K562 (cell line): ENCODE data around the gene KCND3. TPM values are rescaled to one million over a fixed set of nuclear protein-coding genes. Genes with fewer than 3 reads are reported as not detected.

Experiments
- ATAC-seq: fragments of 200-7000 bp; cut with Tn5 transposase; 3 replicates; pipeline ENCODE4 v1.9.1; 2020; ENCODE audit warnings: moderate library complexity
- BruUV-seq: library from RNA; stranded (reverse); fragments of 400-500 nt; replicated peaks from 2 replicates; lab custom pipeline; 2021; lab: Mats Ljungman, UMichigan
- CTCF ChIA-PET: fragments of 300-600 bp; formaldehyde crosslinking; extraction: SDS; loops from one replicate; lab custom pipeline; 2021; ENCODE audit warnings: low intra/inter-chr PET ratio; lab: Yijun Ruan, JAX
- POLR2A ChIA-PET: fragments of 300-600, 350-650 bp; sonication (Branson Sonifier 250); formaldehyde crosslinking; extraction: SDS; loops from one replicate; lab custom pipeline; 2021; ENCODE audit warnings: antibody characterized with exemption, inconsistent platforms; lab: Yijun Ruan, JAX
- DNase-seq, 4 experiments: peaks; one replicate each; pipeline versions ENCODE4 v3.0.0 to v3.0.0-alpha.2; 2011 to 2018; ENCODE audit warnings: low spot score in 3 of 4, mixed read lengths in 3 of 4; ENCODE audit errors: extremely low read depth in 1 of 4
- FAIRE-seq: peaks from 2 replicates; lab custom pipeline; 2011; peaks lifted over from hg19 to GRCh38; lab: Jason Lieb, UNC
- H2AFZ ChIP-seq: 2 replicates; pipeline ENCODE4 v1.6.0; 2011; ENCODE audit warnings: low read depth, low read length, control low read depth, inconsistent platforms
- H3K27ac ChIP-seq: fragments of 200-600 bp; 3 replicates; pipeline ENCODE4 v1.8.0; 2011; ENCODE audit warnings: low read depth, mild to moderate bottlenecking, control low read depth, inconsistent platforms, low read length, moderate library complexity, mixed read lengths; ENCODE audit errors: extremely low read depth
- H3K27me3 ChIP-seq, 2 experiments: fragments of 300-600 bp in 1 of 2; 2 replicates in 1 of 2; 3 replicates in 1 of 2; pipeline versions ENCODE4 v1.6.0 to v1.8.0; 2011; ENCODE audit warnings: inconsistent platforms in 2 of 2, low read length in 2 of 2, mild to moderate bottlenecking in 1 of 2, mixed read lengths in 1 of 2, moderate library complexity in 1 of 2; ENCODE audit not compliant: control insufficient read depth in 2 of 2, insufficient read depth in 2 of 2
- H3K36me3 ChIP-seq: fragments of 300-600 bp; 3 replicates; pipeline ENCODE4 v1.8.0; 2011; ENCODE audit warnings: mild to moderate bottlenecking, low read length, inconsistent platforms; ENCODE audit not compliant: control insufficient read depth, insufficient read depth
- H3K4me1 ChIP-seq, 2 experiments: fragments of 200-600 bp in 1 of 2; replicated peaks in 1 of 2; 2 replicates in 1 of 2; 3 replicates in 1 of 2; pipeline versions ENCODE4 v1.5.1 to v1.8.0; 2011; ENCODE audit warnings: inconsistent platforms in 2 of 2, low read length in 2 of 2, mild to moderate bottlenecking in 1 of 2, mixed read lengths in 1 of 2, moderate library complexity in 1 of 2; ENCODE audit not compliant: control insufficient read depth in 2 of 2, insufficient read depth in 2 of 2
- H3K4me2 ChIP-seq: 2 replicates; pipeline ENCODE4 v1.6.1; 2011; ENCODE audit warnings: low read length, control low read depth, inconsistent platforms, mixed read lengths; ENCODE audit not compliant: insufficient read depth
- H3K4me3 ChIP-seq: fragments of 200-600 bp; sonication (generic), shearing (Covaris generic); 2 replicates; pipeline ENCODE4 v1.5.1; 2016; ENCODE audit warnings: control low read depth, inconsistent platforms
- H3K79me2 ChIP-seq: fragments of 200-600 bp; 3 replicates; pipeline ENCODE4 v1.8.0; 2011; ENCODE audit warnings: low read length, inconsistent platforms; ENCODE audit not compliant: control insufficient read depth, insufficient read depth
- H3K9ac ChIP-seq, 2 experiments: 2 replicates each; pipeline versions ENCODE4 v1.6.0 to v1.6.1; 2011; ENCODE audit warnings: low read depth in 2 of 2, low read length in 2 of 2, control low read depth in 1 of 2, inconsistent platforms in 1 of 2, mild to moderate bottlenecking in 1 of 2, mixed read lengths in 1 of 2; ENCODE audit not compliant: insufficient read depth in 1 of 2
- H3K9me1 ChIP-seq: one replicate; pipeline ENCODE4 v1.6.0; 2011; ENCODE audit warnings: inconsistent platforms, mild to moderate bottlenecking, low read length, moderate library complexity; ENCODE audit not compliant: control insufficient read depth, insufficient read depth
- H3K9me3 ChIP-seq: replicated peaks from 2 replicates; pipeline ENCODE4 v1.5.1; 2011; ENCODE audit warnings: low read depth, low read length, inconsistent platforms; ENCODE audit not compliant: control insufficient read depth, insufficient read depth
- H4K20me1 ChIP-seq: replicated peaks from 2 replicates; pipeline ENCODE4 v1.6.1; 2011; ENCODE audit warnings: low read length, inconsistent platforms, mixed read lengths; ENCODE audit not compliant: control insufficient read depth, insufficient read depth
- AFF1 ChIP-seq, 2 experiments: fragments of 450-650 bp; IDR thresholded peaks; 2 replicates each; pipeline ENCODE4 v1.6.1; 2018; ENCODE audit warnings: mild to moderate bottlenecking in 2 of 2, low read depth in 1 of 2; ENCODE audit not compliant: partially characterized antibody in 2 of 2
- ETV1 ChIP-seq: fragments of 450-650 bp; conservative IDR thresholded peaks from 2 replicates; pipeline ENCODE4 v1.6.1; 2016; ENCODE audit warnings: missing genetic modification characterization, control low read depth, low read depth, missing compliant biosample characterization
- IRF2 ChIP-seq: sonication (generic); formaldehyde crosslinking; IDR thresholded peaks from 2 replicates; pipeline ENCODE4 v1.8.1; 2022; ENCODE audit warnings: mild to moderate bottlenecking, missing genetic modification reagents
- NCOA1 ChIP-seq: fragments of 450-650 bp; IDR thresholded peaks from 2 replicates; pipeline ENCODE4 v1.6.1; 2016; ENCODE audit warnings: low read depth
- SRSF3 ChIP-seq: fragments of 200-400 bp; formaldehyde crosslinking; IDR thresholded peaks from 2 replicates; pipeline ENCODE4 v1.6.1; 2016; ENCODE audit warnings: mild to moderate bottlenecking, low read length, moderate library complexity; ENCODE audit not compliant: insufficient read depth
- ZNF3 ChIP-seq: fragments of 250-450 bp; sonication (Bioruptor Pico); IDR thresholded peaks from 2 replicates; pipeline ENCODE4 v1.5.0; 2021; ENCODE audit warnings: mild to moderate bottlenecking, moderate library complexity
- WGBS: fragments of 100-300 bp; shearing (Covaris generic); methylation state at CpG from one replicate; pipeline ENCODE4 v1.1.6; 2016; ENCODE audit warnings: low coverage, mixed read lengths; ENCODE audit not compliant: insufficient coverage; ENCODE audit errors: missing lambda C conversion rate; 5-methylcytosine and 5-hydroxymethylcytosine counted together
- in situ Hi-C: fragments of 300-500 bp; cut with MboI; formaldehyde crosslinking; loops from 4 replicates; pipeline ENCODE4 v1.15.0; 2018; ENCODE audit warnings: inconsistent platforms, mixed read lengths
- intact Hi-C: fragments of 100-400 bp; cut with micrococcal nuclease; formaldehyde crosslinking; loops from 2 replicates; pipeline ENCODE4 v1.14.2; 2022
- polyA plus RNA-seq, 8 experiments: library from polyadenylated mRNA; depleted of rRNA in 4 of 8; stranded (reverse) in 5 of 8; unstranded in 3 of 8; fragments of >200 nt; fragmentation: Nextera tagmentation in 2 of 8; fragmentation: Illumina TruSeq in 1 of 8; extraction: Ambion mirVana in 2 of 8; extraction: Trizol in 1 of 8; gene quantifications; 2 replicates each; pipeline versions ENCODE4 v1.2.1 to v1.2.3, GENCODE V29; 2011 to 2014; ENCODE audit warnings: inconsistent platforms in 1 of 8, missing spikeins in 1 of 8
- total RNA-seq, 7 experiments: library from RNA; depleted of rRNA in 6 of 7; stranded (reverse); fragments of >200 nt in 6 of 7; fragmentation: Illumina TruSeq in 2 of 7; extraction: Trizol in 2 of 7; gene quantifications; 2 replicates each; pipeline versions ENCODE4 v1.2.1 to v1.2.3, GENCODE V29; 2011 to 2021; ENCODE audit warnings: low replicate concordance in 1 of 7

Gene KCND3
- total and polyA plus RNA-seq, 9 of the 15 experiments (the other 6 are each of a cell fraction or from before 2014, with no cell fraction given), result not detected

- FAIRE-seq, result no peak
- no peaks in the 10 kb centered on the region for H3K79me2 ChIP-seq
- H3K9me1 ChIP-seq, result no peaks in the 10 kb centered on the region
- H2AFZ ChIP-seq, result no peak overlapping the region
- ChIA-PET CTCF (no interaction called here), POLR2A (interaction anchor here (1.7 kb wide), 1 partner anchor 16 kb away, joined by 4 read pairs; no protein-coding TSS in a partner anchor)
- H3K36me3 ChIP-seq, result no peaks in the 10 kb centered on the region
- no peak for TF ChIP-seq ETV1 (tag)
- TF ChIP-seq ZNF3 (CRISPR knock-in tag), result no peak
- no peak for TF ChIP-seq SRSF3
- no peak for TF ChIP-seq AFF1 (IDR thresholded peaks at IDR 0.05; ENCODE audit: low read depth in 1 of 2, partially characterized antibody in 2 of 2)
- no peak for TF ChIP-seq IRF2 (CRISPR knock-in tag)
- no peak for TF ChIP-seq NCOA1
- H3K9ac ChIP-seq, result no peak overlapping the region
- peaks cover 0 to 4% of the 10 kb centered on the region in 2 experiments; a peak in 1 of 5 replicates for H3K4me1 ChIP-seq
- H3K9me3 ChIP-seq, result no peaks in the 10 kb centered on the region
- 0% methylated on average over 7 of the region's 7 CpGs for whole genome bisulfite sequencing
- DNase-seq, result no peak
- ATAC-seq, result no peak
- H3K4me2 ChIP-seq, result no peak overlapping the region
- H4K20me1 ChIP-seq, result peaks cover 7% of the 10 kb centered on the region
- H3K27me3 ChIP-seq, result peaks cover 29 to 35% of the 10 kb centered on the region in 2 experiments
- no peak overlapping the region for H3K27ac ChIP-seq
- H3K4me3 ChIP-seq, result no peak overlapping the region
- no TSS peak for BruUV-seq
- intact Hi-C loops (no loop called here), in situ Hi-C loops (no loop called here)
Observed at GRCh38 chr1:111981090-111981489, 8.4 kb downstream of the KCND3 start.
